GM20431 (cell line): ENCODE measurements around the gene CTXND2.
"Not testable (repeated sequence)": the region's sequence is repeated elsewhere in the genome, so short reads cannot be mapped to it uniquely, and the experiment has no call there.

Experiments
- in situ Hi-C: fragments of 300-500 bp; cut with MseI, MboI; formaldehyde crosslinking; loops from one replicate; pipeline ENCODE4 v1.15.0; 2020; ENCODE audit warnings: low sequenced_read_pairs; ENCODE audit not compliant: unreplicated experiment

Gene CTXND2

DNA sequence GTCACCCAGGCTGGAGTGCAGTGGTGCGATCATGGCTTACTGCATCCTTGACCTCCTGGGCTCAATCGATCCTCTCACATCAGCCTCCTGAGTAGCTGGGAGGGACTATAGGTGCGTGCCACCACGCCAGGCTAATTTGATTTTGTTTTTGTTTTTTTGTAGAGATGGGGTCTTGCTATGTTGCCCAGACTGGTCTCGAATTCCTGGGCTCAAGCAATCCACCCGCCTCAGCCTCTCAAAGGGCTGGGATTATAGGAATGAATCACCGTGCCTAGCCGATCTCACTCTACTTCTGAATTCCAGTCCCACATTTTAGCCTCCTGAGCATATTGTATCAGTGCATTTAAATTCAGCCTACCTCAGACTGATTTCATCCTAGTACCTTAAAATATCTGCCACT, 1.8 kb downstream of the CTXND2 start:
- in situ Hi-C loops, result no loop called here

GRCh38 chr1:150890033-150890416, 3.1 kb downstream of the CTXND2 start:
- in situ Hi-C loops, result no loop called here

- in situ Hi-C loops, result no loop called here
Measured at GRCh38 chr1:150893336-150893913, 6.5 kb downstream of the CTXND2 start.

GRCh38 chr1:150895618-150896017, 8.7 kb downstream of the CTXND2 start:
- in situ Hi-C loops, result no loop called here

GRCh38 chr1:150899795-150900194, 12.9 kb downstream of the CTXND2 start:
- in situ Hi-C loops, result not testable (repeated sequence)

- in situ Hi-C loops, result no loop called here
Measured at GRCh38 chr1:150902346-150902745, 15.4 kb downstream of the CTXND2 start.

GRCh38 chr1:150902751-150903150, 15.8 kb downstream of the CTXND2 start:
- in situ Hi-C loops, result no loop called here

GRCh38 chr1:150905301-150905700, 18.4 kb downstream of the CTXND2 start:
- in situ Hi-C loops, result no loop called here

DNA sequence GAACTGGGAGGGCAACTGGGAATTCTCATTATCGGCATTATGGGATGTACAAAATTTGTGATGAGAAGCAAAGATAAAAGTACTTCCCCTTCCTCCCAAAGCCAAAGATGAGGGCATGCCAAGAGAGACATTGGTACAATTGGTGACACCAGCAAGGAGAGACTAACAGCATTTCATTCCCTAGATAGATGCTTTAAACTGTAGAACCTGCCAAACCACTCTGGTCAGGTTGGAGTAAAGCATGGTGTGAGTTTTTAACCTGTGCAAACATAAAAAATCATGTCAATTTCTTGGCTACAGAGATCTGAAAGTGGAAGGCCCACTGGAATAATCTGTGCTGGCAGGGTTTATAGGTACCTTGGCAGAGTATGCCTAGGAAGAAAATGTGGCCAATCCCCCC, 19.4 kb downstream of the CTXND2 start:
- in situ Hi-C loops, result no loop called here

- in situ Hi-C loops, result no loop called here
Measured at GRCh38 chr1:150906813-150907212, 19.9 kb downstream of the CTXND2 start.

GRCh38 chr1:150909585-150910180, 22.7 kb downstream of the CTXND2 start:
- in situ Hi-C loops, result no loop called here

GRCh38 chr1:150912623-150913022, 25.7 kb downstream of the CTXND2 start:
- in situ Hi-C loops, result no loop called here

DNA sequence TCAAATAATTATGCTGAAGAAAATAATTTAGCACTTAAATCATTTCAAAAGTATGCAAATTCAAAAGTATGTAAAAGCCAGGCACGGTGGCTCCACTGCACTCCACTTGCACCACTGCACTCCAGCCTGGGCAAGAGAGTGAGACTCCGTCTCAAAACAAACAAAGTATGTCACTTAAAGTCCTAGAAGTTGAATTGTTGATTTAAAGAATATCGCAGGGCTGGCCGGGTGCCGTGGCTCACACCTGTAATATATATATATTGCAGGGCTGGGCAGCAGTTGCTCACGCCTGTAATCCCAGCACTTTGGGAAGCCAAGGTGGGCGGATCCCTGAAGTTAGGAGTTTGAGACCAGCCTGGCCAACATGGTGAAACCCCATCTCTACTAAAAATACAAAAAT, 30.5 kb downstream of the CTXND2 start:
- in situ Hi-C loops, result no loop called here

DNA sequence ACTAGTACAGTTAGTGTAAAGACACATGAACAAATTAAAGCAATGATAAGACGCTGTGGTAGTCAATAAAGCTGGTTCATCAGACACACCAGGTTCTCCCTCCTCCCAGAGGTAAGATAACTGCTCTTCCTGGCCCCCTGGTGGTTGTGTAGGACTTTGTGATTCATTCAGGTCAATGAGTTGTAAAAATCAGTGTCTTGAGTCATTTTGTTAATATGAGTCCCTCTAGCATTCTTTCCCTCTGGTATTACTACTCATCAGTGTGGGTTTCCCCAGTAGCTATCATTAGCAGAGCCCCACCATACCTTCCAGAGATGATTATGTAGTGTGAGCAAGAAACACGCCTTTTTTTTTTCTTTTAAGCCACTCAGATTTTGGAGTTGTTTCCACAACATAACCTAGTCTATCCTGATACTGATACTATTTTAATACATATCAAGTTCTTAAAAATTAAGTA, 35.6 kb downstream of the CTXND2 start:
- in situ Hi-C loops, result no loop called here

- in situ Hi-C loops, result no loop called here
Measured at GRCh38 chr1:150925080-150925479, 38.1 kb downstream of the CTXND2 start.

- in situ Hi-C loops, result no loop called here
Measured at GRCh38 chr1:150926097-150926741, 39.3 kb downstream of the CTXND2 start, which contains the start of gene SETDB1. TSS of gene SETDB1 (plus strand) at chr1:150926363. CDS start at chr1:150927715, 1,352 bp downstream.

DNA sequence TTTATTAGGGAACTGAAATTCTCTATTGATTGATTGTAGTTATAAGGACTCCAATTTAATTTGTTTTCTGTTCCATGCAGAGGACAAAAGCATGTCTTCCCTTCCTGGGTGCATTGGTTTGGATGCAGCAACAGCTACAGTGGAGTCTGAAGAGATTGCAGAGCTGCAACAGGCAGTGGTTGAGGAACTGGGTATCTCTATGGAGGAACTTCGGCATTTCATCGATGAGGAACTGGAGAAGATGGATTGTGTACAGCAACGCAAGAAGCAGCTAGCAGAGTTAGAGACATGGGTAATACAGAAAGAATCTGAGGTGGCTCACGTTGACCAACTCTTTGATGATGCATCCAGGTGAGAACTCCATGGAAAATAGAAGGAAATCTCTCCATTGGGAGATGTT, 40.7 kb downstream of the CTXND2 start:
- in situ Hi-C loops, result no loop called here

DNA sequence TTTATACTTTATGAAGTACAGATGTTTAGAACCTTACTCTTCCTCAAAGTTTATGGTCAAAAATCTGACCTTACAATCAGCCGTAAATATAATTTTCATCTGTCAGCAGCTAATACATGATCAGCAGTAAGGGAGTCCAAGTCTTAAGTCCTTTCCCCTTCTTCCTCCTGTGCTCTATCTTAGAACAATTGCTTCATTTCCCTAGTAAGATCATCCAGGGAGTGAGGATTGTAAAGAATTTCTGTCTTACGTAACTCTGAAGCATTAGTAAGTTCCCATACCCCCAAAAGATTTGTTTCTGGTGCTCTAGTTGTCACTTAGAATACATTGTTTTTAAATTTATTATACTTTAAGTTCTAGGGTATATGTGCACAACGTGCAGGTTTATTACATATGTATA, 41.4 kb downstream of the CTXND2 start:
- in situ Hi-C loops, result no loop called here

GRCh38 chr1:150928775-150929174, 41.8 kb downstream of the CTXND2 start:
- in situ Hi-C loops, result not testable (repeated sequence)

DNA sequence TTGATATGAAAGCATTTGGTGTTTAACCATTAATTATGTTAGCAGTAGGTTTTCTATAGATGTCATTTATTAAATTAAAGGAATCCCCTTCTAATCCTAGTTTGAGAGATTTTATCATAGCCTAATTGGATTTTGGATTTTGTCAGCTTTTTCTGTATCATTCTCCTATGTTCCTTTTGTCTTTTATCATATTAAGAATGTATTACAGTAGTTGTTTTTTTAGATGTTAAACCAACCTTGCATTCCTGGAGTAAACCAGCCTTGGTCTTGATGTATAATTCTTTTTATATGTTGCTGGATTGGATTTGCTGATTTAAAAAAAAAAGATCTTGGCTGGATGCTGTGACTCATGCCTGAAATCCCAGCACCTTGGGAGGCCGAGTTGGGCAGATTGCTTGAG, 44.8 kb downstream of the CTXND2 start:
- in situ Hi-C loops, result no loop called here

- in situ Hi-C loops, result no loop called here
Measured at GRCh38 chr1:150944856-150945255, 57.9 kb downstream of the CTXND2 start.

- in situ Hi-C loops, result no loop called here
Measured at GRCh38 chr1:150954708-150955107, 67.8 kb downstream of the CTXND2 start.
